HAP-1 (cell line): ENCODE results near the gene CENPE.
A peak's percentile ranks its signal among the peaks of the same experiment; 100 is the strongest.
"Not testable (repeated sequence)": the region's sequence is repeated elsewhere in the genome, so short reads cannot be mapped to it uniquely, and the experiment has no call there.

Source experiments
- DNase-seq, 2 experiments: peaks; one replicate each; pipeline ENCODE4 v3.0.0-alpha.2; 2016 to 2020; ENCODE audit warnings: low spot score in 2 of 2
- H3K27me3 ChIP-seq: fragments of 250-450 bp; sonication (Bioruptor Pico); 2 replicates; pipeline ENCODE4 v1.5.1; 2020; ENCODE audit warnings: low read depth, mild to moderate bottlenecking, moderate library complexity
- H3K36me3 ChIP-seq: fragments of 250-450 bp; sonication (Bioruptor Pico); replicated peaks from 2 replicates; pipeline ENCODE4 v1.5.1; 2020; ENCODE audit warnings: mild to moderate bottlenecking
- H3K4me1 ChIP-seq: fragments of 250-450 bp; sonication (Bioruptor Pico); 2 replicates; pipeline ENCODE4 v1.5.1; 2020; ENCODE audit warnings: mild to moderate bottlenecking
- H3K4me3 ChIP-seq: fragments of 250-450 bp; sonication (Bioruptor Pico); 2 replicates; pipeline ENCODE4 v1.5.1; 2020; ENCODE audit warnings: mild to moderate bottlenecking, moderate library complexity
- H3K9me3 ChIP-seq: fragments of 250-450 bp; sonication (Bioruptor Pico); 2 replicates; pipeline ENCODE4 v1.5.1; 2020; ENCODE audit warnings: mild to moderate bottlenecking, moderate library complexity
- in situ Hi-C: fragments of 300-500 bp; cut with MboI; formaldehyde crosslinking; loops from 3 replicates; pipeline ENCODE4 v1.14.3; 2020; ENCODE audit warnings: low sequenced_read_pairs, inconsistent platforms, mixed read lengths

The CENPE gene

DNA sequence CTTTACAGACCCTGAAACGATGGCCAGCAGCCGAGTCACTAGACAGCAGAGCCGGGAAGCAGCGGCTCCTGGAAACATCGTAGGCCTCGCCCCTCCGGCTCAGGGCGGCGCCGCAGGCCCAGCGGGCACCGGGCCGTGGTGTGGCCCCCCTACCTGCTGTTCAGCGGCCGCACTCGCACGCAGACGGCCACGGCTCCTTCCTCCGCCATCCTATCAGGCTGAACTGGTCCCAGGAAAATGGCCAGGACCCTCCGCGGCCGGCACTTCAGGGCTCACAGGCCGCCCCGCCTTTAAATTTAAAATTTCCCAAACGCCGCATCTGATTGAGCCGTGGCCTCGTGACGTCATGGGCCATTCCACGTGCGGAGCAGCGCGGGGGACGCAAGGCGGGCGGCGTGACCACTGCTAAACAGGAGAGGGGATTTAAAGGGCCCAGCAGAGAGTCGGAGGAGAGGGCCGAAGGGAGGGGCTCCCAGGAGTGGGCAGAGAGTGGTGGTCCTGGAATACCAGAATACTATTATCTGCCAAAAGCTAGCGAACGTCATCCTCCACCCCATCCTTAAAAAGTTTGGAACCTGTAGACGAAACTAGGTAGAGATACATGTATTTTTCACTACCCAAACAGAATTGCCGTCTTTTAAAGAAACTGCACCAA is at the start of gene CENPE:
Gene CENPE, minus strand, starts transcription at position 233 of the 655 bp plus-strand sequence. Its CDS starts 24 bp downstream, at position 209.
- Histone ChIP-seq H3K27me3 (no peaks in the 10 kb centered on the region), H3K4me1 (peaks cover 15% of the 10 kb centered on the region), H3K9me3 (no peaks in the 10 kb centered on the region), H3K36me3 (peaks cover 36% of the 10 kb centered on the region), H3K4me3 (peak within 1 kb of the TSS; percentile 89)
- in situ Hi-C loops, result no loop called here
- DNase-seq, result peak; percentile 78 to 93

GRCh38 chr4:103244251-103244650 is 46.1 kb upstream of the CENPE start:
- H3K36me3 ChIP-seq, result no peaks in the 10 kb centered on the region
- in situ Hi-C loops, result no loop called here

GRCh38 chr4:103230938-103231337 is 32.8 kb upstream of the CENPE start:
- DNase-seq, H3K9me3 ChIP-seq, H3K4me1 ChIP-seq, in situ Hi-C loops, H3K27me3 ChIP-seq, H3K36me3 ChIP-seq, H3K4me3 ChIP-seq: not testable (repeated sequence)

More at GRCh38 chr4:103244251-103244650, 46.1 kb upstream of the CENPE start:
- Histone ChIP-seq H3K9me3 (no peaks in the 10 kb centered on the region), H3K4me3 (no peak overlapping the region), H3K27me3 (peaks cover 3% of the 10 kb centered on the region; the same call in 1 of the 2 replicates), H3K4me1 (no peaks in the 10 kb centered on the region)
- no peak for DNase-seq

DNA sequence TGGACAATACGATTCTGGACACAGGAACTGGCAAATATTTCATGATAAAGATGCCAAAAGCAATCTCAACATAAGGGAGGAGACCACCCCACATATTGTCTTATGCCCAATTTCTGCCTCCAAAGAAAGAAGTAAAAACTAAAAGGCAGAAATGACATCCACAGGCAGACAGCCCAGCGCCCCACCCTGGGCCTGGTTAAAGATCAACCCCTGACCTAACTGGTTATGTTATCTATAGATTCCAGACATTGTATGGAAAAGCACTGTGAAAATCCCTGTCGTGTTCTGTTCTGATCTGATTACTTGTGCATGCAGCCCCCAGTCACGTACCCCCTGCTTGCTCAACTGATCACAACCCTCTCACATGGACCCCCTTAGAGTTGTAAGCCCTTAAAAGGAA is 25.4 kb upstream of the CENPE start:
- H3K4me3 ChIP-seq, H3K4me1 ChIP-seq, DNase-seq, H3K36me3 ChIP-seq, H3K9me3 ChIP-seq, H3K27me3 ChIP-seq: not testable (repeated sequence)
- in situ Hi-C loops, result loop anchor here (25.0 kb wide), 1 partner anchor 714 kb away; no protein-coding TSS in a partner anchor

GRCh38 chr4:103207673-103208072 is 9.5 kb upstream of the CENPE start:
- DNase-seq, result peak in 1 of 2 experiments; percentile 41
- Histone ChIP-seq H3K9me3 (no peaks in the 10 kb centered on the region), H3K36me3 (no peaks in the 10 kb centered on the region), H3K27me3 (no peaks in the 10 kb centered on the region; the same call in 1 of the 2 replicates), H3K4me1 (no peaks in the 10 kb centered on the region), H3K4me3 (no peak overlapping the region)
- in situ Hi-C loops, result loop anchor here (10.0 to 25.0 kb wide), 2 partner anchors 577 to 730 kb away; no protein-coding TSS in a partner anchor

GRCh38 chr4:103204111-103204510 is 6.0 kb upstream of the CENPE start:
- H3K4me3 ChIP-seq, result no peak overlapping the region
- H3K27me3 ChIP-seq, result no peaks in the 10 kb centered on the region; the same call in 1 of the 2 replicates
- no peaks in the 10 kb centered on the region for H3K4me1 ChIP-seq
- DNase-seq, result peak in 1 of 2 experiments; percentile 39
- in situ Hi-C loops, result loop anchor here (10.0 to 25.0 kb wide), 2 partner anchors 581 to 733 kb away; no protein-coding TSS in a partner anchor
- H3K36me3 ChIP-seq, result no peaks in the 10 kb centered on the region
- H3K9me3 ChIP-seq, result no peaks in the 10 kb centered on the region

- Histone ChIP-seq H3K27me3 (no peaks in the 10 kb centered on the region; the same call in 1 of the 2 replicates), H3K9me3 (no peaks in the 10 kb centered on the region), H3K4me3 (no peak overlapping the region), H3K4me1 (peaks cover 4% of the 10 kb centered on the region), H3K36me3 (peaks cover 4% of the 10 kb centered on the region; the same call in 1 of the 2 replicates)
- DNase-seq, result no peak
- in situ Hi-C loops, result loop anchor here (10.0 to 25.0 kb wide), 2 partner anchors 583 to 736 kb away; no protein-coding TSS in a partner anchor
Observed at GRCh38 chr4:103201724-103202123, 3.6 kb upstream of the CENPE start.

DNA sequence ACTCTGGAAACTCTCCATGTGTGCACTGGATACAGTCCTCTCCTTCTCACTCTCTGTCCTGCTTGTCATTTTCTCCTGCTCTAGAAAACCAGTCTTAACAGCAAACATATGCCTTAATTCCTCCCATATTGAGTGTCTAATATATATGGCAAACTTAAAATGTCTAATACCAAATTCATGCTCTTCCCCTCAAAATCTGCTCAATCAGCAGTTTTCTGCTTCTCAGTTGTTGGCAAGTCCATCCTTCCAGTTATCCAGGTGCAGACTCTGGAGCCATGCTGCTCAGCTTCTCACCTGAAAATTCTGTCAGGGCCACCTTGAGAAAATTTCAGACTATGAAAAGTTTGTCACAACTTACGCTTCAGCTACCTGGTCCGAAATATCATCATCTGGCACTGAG is 3.1 kb upstream of the CENPE start:
- Histone ChIP-seq H3K4me1 (peaks cover 8% of the 10 kb centered on the region), H3K36me3 (peaks cover 6% of the 10 kb centered on the region), H3K9me3 (no peaks in the 10 kb centered on the region), H3K27me3 (no peaks in the 10 kb centered on the region; the same call in 1 of the 2 replicates), H3K4me3 (no peak overlapping the region)
- in situ Hi-C loops, result loop anchor here (10.0 to 25.0 kb wide), 2 partner anchors 584 to 736 kb away; no protein-coding TSS in a partner anchor
- DNase-seq, result no peak

DNA sequence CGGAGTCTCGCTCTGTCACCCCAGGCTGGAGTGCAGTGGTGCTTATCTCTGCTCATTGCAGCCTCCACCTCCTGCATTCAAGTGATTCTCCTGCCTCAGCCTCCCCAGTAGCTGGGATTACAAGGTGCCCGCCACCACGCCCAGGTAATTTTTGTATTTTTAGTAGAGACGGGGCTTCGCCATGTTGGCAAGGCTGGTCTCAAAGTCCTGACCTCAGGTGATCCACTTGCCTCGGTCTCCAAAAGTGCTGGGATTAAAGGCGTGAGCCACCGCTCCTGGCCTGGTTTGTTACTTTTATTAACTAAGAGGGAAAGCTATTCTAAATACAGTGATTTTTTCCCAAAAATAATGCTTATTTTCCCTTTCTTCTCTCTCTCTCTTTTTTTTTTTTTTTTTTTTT is 866 bp upstream of the CENPE start:
- DNase-seq, result no peak
- H3K4me3 ChIP-seq, result no peak overlapping the region; the same call in 1 of the 2 replicates
- in situ Hi-C loops, result no loop called here

DNA sequence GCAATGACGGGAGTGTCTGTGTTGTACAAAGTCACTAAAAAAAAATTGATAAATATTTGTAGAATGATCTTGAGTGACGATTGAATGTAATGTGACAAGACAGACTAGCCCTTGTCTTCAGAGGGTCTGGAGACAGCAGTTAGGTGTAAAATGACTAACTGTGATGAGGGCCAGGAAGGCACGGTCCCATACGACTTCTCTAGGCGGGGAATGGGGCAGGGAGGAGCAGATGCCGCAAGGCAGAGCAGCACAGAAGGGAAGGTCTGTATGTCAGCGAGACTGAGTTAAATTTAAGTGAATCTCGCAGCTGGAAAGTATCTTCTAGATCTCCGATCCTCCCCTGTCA is 405 bp downstream of the CENPE start:
- peak overlapping the region; percentile 89 for H3K4me3 ChIP-seq
- in situ Hi-C loops, result no loop called here
- H3K36me3 ChIP-seq, result peaks cover 40% of the 10 kb centered on the region
- no peaks in the 10 kb centered on the region for H3K9me3 ChIP-seq
- peaks cover 15% of the 10 kb centered on the region for H3K4me1 ChIP-seq
- H3K27me3 ChIP-seq, result no peaks in the 10 kb centered on the region
- DNase-seq, result peak in 1 of 2 experiments; percentile 17

More for the DNA sequence above, 866 bp upstream of the CENPE start:
- H3K36me3 ChIP-seq, result peaks cover 29% of the 10 kb centered on the region
- H3K9me3 ChIP-seq, result no peaks in the 10 kb centered on the region
- peaks cover 15% of the 10 kb centered on the region for H3K4me1 ChIP-seq
- H3K27me3 ChIP-seq, result no peaks in the 10 kb centered on the region; the same call in 1 of the 2 replicates

DNA sequence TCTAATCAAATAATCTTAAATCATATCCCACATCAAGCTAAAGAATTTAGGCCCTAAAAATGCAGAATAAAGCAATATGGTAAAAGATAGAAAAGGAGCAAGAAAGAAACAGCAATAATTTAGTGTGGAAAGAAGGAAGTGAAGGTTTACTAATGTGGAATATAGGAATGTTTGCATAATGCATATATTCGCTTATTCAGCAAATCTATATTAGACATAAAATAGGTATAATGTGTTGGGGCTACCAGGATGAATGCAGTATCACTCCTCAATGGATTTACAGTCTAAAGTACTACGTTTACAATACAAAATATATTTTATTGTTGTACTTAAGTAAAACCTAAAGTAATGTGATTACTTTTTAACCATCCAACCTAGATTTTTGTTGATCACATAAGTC is 4.7 kb downstream of the CENPE start:
- Histone ChIP-seq H3K27me3 (no peaks in the 10 kb centered on the region), H3K4me1 (peaks cover 12% of the 10 kb centered on the region), H3K36me3 (peaks cover 58% of the 10 kb centered on the region), H3K4me3 (no peak overlapping the region), H3K9me3 (no peaks in the 10 kb centered on the region)
- in situ Hi-C loops, result no loop called here
- DNase-seq, result no peak

DNA sequence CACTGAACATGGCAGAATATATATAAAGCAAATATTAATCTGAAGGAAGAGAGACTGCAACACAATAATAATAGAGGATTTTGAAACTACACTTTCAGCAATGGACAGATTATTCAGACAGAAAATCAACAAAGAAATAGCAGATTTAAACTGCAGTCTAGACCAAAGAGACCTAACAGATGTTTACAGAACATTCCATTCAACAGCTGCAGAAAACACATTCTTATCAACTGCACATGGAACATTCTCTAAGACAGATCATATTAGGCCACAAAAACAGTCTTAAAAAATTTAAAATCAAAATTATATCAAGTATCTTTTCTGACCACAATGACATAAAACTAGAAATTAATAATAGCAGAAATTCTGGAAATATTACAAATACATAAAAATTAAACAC is 27.1 kb downstream of the CENPE start:
- Histone ChIP-seq H3K9me3 (no peaks in the 10 kb centered on the region), H3K36me3 (peaks cover 60% of the 10 kb centered on the region), H3K27me3 (no peaks in the 10 kb centered on the region), H3K4me3 (no peak overlapping the region), H3K4me1 (peaks cover 10% of the 10 kb centered on the region)
- no peak for DNase-seq
- in situ Hi-C loops, result no loop called here

DNA sequence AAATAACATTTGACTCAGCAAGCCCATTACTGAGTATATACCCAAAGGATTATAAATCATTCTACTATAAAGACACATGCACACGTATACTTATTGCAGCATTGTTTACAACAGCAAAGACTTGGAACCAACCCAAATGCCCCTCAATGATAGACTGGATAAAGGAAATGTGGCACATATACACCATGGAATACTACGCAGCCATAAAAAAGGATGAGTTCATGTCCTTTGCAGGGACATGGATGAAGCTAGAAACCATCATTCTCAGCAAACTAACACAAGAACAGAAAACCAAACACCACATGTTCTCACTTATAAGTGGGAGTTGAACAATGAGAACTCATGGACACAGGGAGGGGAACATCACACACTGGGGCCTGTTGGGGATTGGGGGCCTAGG is 28.4 kb downstream of the CENPE start:
- in situ Hi-C loops, H3K27me3 ChIP-seq, H3K4me3 ChIP-seq, H3K9me3 ChIP-seq, DNase-seq: not testable (repeated sequence)
- Histone ChIP-seq H3K36me3 (peaks cover 55% of the 10 kb centered on the region), H3K4me1 (peaks cover 10% of the 10 kb centered on the region)

DNA sequence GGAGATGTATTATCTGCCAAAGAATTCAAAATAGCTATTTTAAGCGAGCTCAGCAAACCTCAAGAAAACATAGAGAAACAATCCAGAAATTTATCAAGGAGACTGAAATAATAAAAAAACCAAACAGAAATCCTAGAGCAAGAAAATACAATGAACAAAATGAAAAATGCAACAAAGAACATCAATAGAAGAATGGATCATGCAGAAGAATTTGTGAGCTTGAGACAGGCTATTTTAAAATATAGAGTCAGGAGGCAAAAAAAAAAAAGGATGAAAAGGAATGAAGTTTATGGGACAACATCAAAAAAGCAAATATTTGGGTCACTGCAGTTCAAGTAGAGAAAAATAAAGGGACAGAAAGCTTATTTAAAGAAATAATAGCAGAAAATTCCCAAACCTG is 29.1 kb downstream of the CENPE start:
- H3K4me3 ChIP-seq, result no peak overlapping the region
- peaks cover 10% of the 10 kb centered on the region for H3K4me1 ChIP-seq
- DNase-seq, result no peak
- in situ Hi-C loops, result no loop called here
- H3K9me3 ChIP-seq, result no peaks in the 10 kb centered on the region
- peaks cover 48% of the 10 kb centered on the region for H3K36me3 ChIP-seq
- H3K27me3 ChIP-seq, result no peaks in the 10 kb centered on the region
